GM18858 (cell line): ENCODE measurements around the gene RGMA.
A peak's percentile ranks its signal among the peaks of the same experiment; 100 is the strongest.
"Not testable (repeated sequence)": the region's sequence is repeated elsewhere in the genome, so short reads cannot be mapped to it uniquely, and the experiment has no call there.

Experiments used
- ATAC-seq: cut with Tn5 transposase; IDR thresholded peaks from one replicate; pipeline ENCODE4 v1.9.1; 2021; ENCODE audit not compliant: unreplicated experiment

The RGMA gene

DNA sequence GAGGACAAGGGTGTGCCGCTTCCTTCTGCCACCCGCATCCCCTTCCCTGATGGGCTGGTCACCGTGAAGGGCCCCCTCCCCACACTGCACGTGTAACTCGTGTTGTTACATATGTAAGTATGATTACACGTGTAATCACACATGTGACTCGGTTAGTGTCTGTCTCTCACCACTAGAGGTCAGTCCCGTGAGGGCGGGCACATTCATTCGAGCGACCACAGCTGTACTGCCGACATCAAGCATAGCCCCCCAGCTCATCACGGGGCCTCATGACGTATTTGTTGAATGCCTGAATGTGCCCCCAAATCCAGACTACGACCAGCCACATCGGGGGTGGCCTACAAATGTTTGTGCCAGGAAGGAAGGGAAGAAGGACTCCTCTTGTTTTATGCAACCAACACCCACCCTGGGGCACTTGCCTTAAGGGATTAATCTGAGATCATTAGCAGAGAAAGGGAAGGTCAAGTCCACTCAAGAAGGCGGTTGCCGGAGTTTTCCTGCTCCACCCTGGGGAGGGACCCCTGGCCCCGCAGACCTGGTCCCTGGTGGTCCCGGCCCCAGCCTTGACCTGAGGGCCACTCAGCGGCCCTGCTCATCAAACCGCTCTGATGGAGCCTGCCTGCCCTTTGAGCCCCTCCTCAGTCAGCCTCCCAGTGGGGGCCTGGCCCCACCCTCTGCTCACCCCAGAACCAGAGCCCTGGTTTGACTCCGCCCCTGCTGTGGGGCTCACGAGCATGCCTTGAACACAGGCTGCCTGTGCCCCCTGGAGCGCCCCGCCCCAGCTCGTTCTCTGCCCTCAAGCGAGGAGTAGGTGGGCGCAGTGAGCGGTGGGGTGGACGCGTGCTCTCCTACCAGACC, 52.8 kb downstream of the RGMA start:
- ATAC-seq: no peak

DNA sequence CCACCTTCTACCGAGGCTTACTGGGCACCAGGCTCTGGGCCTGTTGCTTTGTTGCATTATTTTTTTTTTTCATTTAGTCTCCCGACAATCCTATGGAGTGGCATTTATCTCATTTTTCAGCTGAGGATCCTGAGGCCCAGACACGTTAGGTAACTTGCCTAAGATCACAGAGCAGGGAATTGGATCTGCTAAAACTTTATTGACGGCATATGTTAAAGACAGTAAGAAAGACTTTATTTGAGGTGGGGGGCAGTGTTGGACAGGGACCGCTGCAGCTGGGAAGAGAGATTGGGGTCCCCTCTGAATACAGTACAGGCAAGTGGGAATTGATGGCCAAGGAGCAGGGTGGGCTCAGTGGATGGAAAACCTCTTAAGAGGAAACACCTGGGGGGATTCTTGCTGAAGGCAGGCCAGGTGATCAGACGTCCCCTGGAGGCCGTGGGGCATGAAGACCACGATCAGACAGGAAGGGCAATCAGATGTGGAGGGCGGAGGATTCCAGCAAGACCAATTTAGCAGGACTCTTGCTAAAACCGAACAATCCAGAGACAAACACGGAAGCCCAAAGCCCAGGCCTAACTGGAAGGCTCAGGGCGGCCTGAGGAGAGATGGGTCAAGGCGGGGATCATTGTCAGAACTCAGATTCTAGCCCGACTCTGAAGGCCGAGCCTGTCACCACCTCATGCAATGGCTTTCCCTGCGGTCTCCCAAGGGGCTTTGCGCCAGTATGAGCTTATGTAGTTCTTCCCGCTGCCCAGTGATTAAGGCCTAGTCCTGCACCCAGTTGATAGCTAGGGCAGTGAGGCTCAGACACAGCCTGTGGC, 53.7 kb downstream of the RGMA start:
- ATAC-seq: no peak

DNA sequence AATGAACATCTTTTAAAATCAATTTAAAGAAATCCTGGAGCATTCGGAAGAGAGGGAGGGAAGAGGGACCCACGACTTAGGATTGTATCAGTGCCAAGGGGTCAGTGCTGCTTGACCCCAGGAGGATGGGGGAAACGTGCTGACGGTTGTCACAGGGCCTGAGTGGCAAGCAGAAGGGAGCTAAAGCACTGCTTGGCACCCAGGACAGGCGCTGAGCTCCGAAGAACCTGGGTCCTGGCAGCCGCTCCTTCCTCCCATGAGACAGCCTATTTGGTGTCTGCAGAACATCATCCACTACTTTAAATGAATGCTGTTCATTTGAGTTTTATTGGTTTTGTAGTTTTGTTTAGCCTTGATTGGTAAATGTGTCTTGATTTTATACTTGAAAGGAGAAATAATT, 54.5 kb downstream of the RGMA start:
- no peak for ATAC-seq

DNA sequence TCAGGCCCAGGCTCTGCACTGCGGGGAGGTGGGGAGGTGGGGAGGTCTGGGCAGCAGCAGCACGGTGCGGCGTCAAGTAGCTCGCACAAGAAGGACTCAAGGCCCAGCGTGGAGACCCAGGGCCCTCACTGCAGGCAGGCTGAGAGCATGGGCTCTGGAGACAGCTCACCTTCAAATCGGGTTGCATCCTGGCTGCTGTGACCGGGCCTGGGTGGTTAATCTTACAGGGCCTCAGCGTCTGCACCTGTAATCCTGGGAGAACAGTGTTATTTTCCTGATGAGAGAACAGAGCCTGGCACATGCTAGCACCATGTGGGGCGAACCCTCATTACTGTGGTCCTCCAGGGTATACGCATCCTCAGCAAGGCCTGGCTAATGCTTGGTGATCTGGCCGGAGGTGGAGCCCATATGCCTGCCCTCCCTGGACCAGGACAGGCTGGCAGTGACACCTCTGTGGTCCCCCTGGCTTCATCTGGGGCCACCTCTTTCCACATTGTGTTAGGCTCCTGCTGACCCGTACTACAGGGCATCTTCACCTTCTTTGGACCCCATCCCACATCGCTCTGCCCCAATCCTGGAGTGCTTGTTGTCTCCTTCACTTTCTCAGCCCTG, 55.5 kb downstream of the RGMA start:
- ATAC-seq: no peak

DNA sequence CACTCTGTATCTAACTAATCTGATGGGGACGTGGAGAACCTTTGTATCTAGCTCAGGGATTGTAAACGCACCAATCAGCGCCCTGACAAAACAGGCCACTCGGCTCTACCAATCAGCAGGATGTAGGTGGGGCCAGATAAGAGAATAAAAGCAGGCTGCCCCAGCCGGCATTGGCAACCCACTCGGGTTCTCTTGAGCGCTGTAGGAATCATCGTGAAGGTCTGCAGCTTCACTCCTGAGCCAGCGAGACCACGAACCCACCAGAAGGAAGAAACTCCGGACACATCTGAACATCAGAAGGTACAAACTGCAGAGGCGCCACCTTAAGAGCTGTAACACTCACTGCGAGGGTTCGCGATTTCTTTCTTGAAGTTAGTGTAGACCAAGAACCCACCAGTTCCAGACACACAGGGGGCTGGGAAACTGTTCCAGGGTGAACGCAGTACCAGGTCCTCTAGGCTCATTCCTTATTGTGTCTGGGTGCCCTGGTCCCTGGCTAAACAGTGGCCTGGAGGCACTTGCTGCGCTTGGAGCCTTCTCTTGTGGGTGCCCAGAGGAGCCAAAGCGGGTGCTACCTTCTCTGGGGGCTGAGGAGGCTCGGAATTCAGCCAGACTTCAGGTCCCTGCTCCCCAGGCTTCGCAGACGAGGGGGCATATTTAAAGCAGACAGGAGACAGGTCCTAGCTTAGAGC, 56.4 kb downstream of the RGMA start:
- ATAC-seq: not testable (repeated sequence)

DNA sequence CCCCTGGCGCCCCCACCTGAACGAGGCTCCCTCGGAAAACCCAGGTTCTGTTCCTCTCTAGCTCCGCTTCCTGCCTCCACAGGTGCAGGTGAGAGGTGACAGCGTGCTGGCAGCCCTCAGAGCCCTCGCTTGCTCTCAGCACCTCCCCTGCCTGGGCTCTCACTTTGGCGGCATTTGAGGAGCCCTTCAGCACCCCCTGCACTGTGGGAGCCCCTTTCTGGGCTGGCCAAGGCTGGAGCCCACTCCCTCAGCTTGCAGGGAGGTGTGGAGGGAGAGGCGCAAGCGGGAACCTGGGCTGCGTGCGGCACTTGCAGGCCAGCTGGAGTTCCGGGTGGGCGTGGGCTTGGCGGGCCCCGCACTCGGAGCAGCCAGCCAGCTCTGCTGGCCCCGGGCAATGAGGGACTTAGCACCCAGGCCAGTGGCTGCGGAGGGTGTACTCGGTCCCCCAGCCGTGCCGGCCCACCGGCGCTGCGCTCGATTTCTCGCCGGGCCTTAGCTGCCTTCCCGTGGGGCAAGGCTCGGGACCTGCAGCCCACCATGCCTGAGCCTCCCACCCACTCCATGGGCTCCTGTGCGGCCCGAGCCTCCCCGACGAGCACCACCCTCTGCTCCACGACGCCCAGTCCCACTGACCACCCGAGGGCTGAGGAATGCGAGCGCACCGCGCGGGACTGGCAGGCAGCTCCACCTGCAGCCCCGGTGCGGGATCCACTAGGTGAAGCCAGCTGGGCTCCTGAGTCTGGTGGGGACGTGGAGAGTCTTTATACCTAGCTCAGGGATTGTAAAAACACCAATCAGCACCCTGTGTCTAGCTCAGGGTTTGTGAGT, 57.2 kb downstream of the RGMA start:
- ATAC-seq: not testable (repeated sequence)

DNA sequence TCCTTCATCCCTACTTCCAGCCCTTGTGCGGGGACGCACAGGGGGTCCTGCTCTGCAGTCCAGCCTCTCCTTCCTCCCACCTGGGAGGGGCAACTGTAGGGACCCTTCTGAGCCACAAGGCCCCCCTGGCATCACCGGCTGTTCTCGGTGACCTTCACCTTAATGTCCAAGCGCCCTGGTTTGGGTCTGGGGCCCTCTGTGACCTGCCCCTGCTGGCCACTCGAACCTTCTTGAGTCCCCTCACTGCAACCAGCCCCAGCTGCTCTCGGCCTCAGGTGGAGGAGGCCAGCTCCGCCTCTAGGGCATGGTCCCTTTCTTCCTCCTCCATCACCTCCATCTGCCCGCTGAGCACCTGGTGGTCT, 57.9 kb downstream of the RGMA start:
- ATAC-seq: no peak

DNA sequence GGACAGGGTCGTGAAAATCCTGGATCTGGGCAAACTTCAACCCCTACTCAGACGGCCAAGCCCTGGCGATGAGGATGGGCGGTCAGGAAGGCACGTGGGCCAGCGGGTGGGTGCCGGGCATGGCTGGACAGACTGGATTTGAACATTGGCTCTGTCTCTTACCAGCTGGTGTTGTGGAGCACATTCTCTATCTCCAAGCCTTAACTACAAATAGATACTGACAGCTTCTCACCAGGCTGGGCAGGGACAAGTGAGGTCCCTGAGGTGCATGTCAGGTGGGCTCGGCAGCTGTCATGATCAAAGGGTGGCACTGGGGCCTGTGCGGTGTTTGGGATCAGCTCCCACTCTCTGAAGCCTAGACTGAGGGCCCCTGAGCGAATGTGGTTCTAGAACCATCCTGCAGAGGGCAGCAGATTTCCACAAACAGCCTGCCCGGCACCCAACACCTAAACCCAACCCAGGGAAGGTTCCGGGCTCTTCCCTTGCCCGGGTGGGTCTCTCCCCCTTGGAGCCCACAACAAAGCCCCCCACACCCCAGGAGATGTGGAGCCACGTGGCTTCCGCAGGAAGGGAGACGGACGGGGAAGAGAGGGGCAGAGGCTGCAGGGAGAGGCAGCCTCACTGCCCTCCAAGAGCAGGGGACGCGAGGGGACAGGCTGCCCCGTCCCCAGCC, 58.4 kb downstream of the RGMA start:
- peak; percentile 71 for ATAC-seq

DNA sequence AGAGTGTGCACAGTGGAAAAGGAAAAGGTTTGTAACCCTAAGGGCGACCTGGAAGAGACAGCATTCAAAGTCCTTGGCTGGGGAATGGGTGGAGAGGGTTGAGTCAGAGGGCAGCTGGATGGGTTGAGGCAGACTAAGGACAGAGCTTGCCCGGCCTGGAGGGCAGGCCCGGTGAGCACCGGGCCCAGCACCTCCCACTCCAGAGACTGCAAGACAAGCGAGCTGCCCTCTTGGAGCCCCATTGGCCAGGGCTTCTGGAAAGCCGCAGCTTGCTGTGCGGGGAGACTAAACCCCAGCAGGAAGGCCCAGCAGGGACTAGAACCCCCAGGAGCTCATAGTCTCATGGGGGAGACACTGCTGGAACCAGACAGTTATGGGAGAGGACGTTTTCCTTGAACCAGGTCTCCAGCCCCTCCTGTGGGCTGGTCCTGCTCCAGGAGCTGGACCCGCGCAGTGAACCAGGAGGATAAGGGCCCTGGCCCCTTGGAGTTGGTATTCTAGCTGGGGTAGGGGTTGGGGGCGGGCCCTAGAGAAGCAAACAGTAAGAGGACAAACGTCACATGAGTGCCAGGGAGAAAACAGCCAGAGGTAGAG, 59.1 kb downstream of the RGMA start:
- no peak for ATAC-seq

DNA sequence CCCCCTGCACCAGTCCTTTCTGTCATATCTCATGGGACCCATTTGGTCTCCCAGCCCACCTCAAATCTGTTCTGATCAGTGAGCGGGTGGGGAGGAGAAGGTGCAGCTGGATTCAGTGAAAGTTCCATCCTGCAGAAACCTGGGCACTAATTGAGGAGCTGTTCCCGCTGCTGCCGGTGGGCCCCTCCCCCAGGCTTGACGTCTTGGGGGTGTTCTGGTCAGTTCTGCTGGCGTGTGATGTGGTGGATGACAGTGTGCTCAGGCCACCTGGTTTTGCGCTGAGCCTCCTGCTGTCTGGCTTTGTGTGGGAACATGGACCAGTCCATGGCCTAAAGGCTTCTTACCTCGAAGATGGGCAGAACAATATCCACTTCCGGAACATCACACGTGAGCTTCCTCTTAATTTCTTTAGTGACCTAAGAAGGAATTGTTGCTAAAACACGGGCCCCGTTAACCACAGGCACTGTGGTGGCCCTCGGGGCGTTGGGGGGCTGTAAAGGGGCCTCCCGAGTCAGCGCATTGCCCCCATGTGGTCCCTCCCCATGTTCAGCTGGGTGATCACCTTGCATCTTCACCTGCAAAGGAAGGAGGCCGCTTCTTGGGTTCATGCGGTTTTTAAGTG, 59.7 kb downstream of the RGMA start:
- no peak for ATAC-seq

DNA sequence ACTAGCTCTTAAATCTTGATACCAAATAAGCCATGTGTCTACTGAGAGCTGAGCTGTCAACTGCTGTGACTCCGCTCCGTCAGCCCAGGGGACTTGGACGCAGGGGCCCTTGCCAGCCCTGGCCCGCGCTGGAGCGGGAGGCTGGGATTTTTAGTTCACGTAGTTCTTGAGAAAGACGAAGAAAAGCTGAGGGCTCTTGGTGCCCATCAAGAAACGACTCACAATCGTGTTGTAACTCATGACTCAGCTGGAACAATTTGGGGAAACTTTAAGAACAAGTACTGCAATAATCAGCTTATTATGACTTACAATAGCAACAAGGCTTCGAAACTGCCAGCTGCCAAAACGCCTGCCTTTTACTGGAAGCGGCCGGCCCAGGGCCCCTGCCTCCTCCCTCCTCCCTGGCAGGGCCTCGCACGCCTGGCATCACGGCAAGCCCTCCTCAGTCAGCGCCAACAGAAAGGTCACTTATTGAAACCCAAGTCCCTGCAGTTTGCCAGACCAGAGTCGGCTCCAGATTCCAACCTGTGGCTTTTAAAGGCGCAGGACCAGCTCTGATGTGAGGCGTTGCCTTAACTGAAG, 60.3 kb downstream of the RGMA start:
- ATAC-seq: no peak

DNA sequence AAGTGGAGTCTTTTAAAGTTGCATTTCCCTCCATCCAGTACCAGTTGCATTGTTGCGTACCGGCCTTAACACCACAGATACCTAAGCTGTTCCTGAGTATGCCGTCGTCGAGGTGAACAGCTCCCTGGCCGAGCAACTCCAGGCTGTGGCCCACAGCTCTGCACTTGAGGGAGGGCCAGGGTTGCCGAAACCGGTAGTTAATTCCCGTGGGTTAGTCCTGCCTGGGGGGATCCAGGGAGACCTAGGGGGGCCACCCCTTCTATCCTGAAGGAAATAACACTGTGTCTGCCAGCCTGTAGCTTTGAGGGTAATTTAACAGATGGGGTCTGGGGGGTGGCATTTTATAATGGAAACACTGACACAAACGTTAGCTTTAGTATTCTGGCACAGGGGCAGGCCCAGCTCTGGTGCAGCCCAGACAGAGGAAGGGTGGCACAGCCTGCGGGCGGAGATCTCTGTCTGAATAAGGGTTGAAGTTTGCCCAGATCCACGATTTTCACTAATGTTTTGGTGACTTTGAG, 60.8 kb downstream of the RGMA start:
- no peak for ATAC-seq

DNA sequence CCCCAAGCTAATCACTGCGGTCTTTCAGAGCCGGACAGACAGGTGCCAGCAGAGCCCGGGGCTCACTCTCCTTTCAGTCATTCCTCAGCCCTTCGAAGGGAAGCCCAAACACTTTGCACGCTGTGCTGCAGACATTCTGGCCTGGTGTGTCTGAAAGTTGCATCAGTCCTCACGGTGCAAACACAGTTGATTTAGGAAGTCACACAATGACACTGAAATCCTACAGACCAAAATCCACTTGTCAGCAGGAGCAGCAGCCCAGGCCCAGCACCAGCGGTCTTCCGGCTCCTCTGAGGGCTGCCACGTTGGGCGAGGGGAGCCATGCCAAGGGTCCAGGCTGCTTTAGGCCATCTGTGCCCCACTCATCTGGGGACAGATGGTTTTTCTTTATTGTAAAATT, 61.6 kb downstream of the RGMA start:
- no peak for ATAC-seq

DNA sequence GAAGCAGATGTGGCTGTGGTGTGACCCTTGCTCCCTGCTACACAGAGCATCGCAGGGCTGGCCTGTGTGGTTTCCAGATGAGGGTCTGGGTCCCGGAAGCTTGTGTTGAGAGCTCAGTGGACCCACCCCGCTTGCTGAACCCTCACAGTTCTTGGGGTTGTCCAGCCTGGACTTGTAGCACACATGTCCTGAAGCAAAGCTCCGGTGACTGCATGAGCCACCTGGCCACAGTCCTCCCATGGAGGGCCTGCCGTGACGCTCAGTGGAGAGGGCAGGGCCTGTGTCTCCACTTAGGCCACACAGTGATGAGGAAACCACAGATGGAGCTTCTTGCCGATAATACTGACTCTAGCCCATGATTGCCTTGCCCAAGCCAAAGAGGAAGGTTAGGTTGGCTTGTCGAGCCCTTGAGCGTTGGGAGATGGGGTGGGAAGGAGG, 62.6 kb downstream of the RGMA start:
- ATAC-seq: no peak

DNA sequence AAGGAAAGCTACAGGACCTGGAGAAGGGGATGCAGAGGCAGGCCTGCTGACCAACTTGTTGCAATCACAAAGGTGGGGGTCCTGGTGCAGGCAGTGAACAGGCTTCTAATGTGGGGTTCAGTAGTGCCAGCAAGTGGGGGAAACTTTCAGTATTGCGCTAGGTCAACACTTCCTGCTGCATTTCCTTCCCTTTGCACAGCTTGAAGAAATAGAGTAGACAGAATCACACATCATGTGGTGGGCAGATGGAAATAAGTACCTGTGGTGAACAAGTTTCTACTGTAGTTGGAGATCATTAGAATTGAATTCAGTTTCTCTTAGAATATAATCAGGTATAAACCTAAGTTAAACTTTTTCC, 63.4 kb downstream of the RGMA start:
- no peak for ATAC-seq

DNA sequence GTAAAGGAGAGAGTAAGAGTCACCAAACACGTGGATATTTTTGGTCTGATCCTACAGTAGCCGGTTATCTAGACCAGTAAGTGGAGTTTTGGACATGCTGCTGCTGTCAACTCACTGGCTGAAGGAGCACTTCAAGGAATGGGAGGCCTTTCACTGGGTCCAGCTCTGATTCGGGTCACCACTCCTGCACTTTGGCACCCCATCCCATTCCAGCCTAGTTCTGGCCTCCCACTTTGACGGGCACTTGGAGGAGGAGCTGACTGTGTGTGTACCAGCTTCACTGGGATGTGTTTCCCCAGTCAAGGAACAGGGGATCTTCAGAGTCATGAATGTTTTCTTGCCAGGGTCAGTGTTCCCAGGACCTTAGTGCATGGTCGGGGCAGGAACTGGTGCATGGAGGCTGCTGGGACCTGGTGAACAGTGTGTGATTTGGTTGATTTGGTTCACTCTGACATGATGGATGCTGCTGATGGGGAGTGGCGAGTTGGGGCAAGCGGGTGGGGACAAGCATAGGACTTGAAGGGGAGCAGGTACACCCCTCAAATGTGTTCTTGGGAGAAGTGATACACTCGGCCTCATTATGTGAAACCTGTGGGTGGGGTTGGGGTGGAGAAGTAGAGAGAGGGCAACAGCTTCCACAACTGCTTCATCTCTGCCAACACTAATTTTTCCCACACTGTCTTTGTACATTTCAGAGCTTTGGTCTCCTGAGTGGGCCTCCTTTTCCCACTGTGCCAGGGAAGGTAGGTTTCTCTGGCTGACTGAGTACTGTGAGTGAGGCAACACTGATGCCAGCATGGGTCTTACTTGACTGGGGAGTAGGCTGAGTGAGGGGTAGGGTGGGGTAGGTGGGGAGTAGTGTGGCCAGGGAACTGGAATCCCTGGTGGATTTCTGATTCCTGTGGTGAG, 64.0 kb downstream of the RGMA start:
- no peak for ATAC-seq

DNA sequence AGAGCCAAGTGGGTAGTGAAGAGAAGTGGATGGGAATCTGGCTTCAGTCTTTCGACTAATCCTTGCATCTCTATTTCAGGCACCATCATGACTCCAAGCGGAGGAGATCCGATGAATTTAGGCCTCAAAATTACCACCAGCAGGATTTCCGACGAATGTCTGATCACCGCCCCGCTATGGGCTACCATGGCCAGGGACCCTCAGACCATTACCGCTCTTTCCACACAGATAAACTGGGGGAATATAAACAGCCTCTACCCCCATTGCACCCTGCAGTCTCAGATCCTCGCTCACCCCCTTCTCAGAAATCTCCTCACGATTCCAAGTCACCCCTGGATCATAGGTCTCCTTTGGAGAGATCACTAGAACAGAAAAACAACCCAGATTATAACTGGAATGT, 64.7 kb downstream of the RGMA start:
- ATAC-seq: no peak
